HCT116 (cell line): ENCODE results near the gene TUBB8. TPM values are rescaled to one million over a fixed set of nuclear protein-coding genes. Genes with fewer than 3 reads are reported as not detected.
"Not testable (repeated sequence)": the region's sequence is repeated elsewhere in the genome, so short reads cannot be mapped to it uniquely, and the experiment has no call there.

Source experiments
- ATAC-seq: fragments of 200-7000 bp; cut with Tn5 transposase; 2 replicates; pipeline ENCODE4 v1.9.1; 2020; ENCODE audit warnings: mild to moderate bottlenecking, moderate library complexity
- BruUV-seq: library from RNA; stranded (reverse); fragments of 400-500 nt; replicated peaks from 2 replicates; lab custom pipeline; 2021; lab: Mats Ljungman, UMichigan
- CTCF ChIA-PET: fragments of 300-600 bp; sonication (Branson Sonifier 250); formaldehyde crosslinking; loops from one replicate; lab custom pipeline; 2021; ENCODE audit warnings: antibody characterized with exemption; lab: Charles Lee
- POLR2A ChIA-PET: fragments of 300-600, 350-600 bp; sonication (Branson Sonifier 250); formaldehyde crosslinking; loops from one replicate; lab custom pipeline; 2021; ENCODE audit warnings: antibody characterized with exemption; lab: Charles Lee
- RAD21 ChIA-PET, 2 experiments: fragments of 300-600 bp; sonication (Branson Sonifier 250); formaldehyde crosslinking; loops; one replicate each; lab custom pipeline; 2023; ENCODE audit warnings: low total read pairs in 2 of 2; ENCODE audit not compliant: uncharacterized antibody in 2 of 2, unreplicated experiment in 2 of 2, low non-redundant PET in 1 of 2; lab: Charles Lee
- DNase-seq: peaks from one replicate; pipeline ENCODE4 v3.0.0-alpha.2; 2010; ENCODE audit warnings: low read depth, low spot score
- H2AFZ ChIP-seq: fragments of 200-600 bp; shearing (Covaris generic), sonication (generic); 2 replicates; pipeline ENCODE4 v1.6.1; 2017; ENCODE audit warnings: low read depth, mixed run types, mixed read lengths, antibody characterized with exemption, low read length; ENCODE audit not compliant: poor library complexity, severe bottlenecking
- H3K27ac ChIP-seq: 2 replicates; pipeline ENCODE4 v1.5.1; 2012; ENCODE audit warnings: low read depth, low read length
- H3K27me3 ChIP-seq: fragments of 200-600 bp; sonication (generic); 2 replicates; pipeline ENCODE4 v1.6.1; 2016; ENCODE audit warnings: mixed run types, low read length, mixed read lengths; ENCODE audit not compliant: insufficient read depth
- H3K36me3 ChIP-seq, 2 experiments: fragments of 200-500 bp in 1 of 2; fragments of 200-600 bp in 1 of 2; sonication (Bioruptor generic) in 1 of 2; sonication (generic) in 1 of 2; 2 replicates each; pipeline versions ENCODE4 v1.5.1 to v1.6.1; 2014 to 2016; ENCODE audit warnings: low read length in 2 of 2, inconsistent platforms in 1 of 2, mixed read lengths in 1 of 2, mixed run types in 1 of 2; ENCODE audit not compliant: insufficient read depth in 2 of 2, control insufficient read depth in 1 of 2
- H3K4me1 ChIP-seq, 2 experiments: fragments of 200-600 bp in 1 of 2; sonication (generic) in 1 of 2; 2 replicates each; pipeline versions ENCODE4 v1.5.1 to v1.6.1; 2012 to 2017; ENCODE audit warnings: low read length in 2 of 2, inconsistent platforms in 1 of 2, mild to moderate bottlenecking in 1 of 2, mixed read lengths in 1 of 2, mixed run types in 1 of 2, moderate library complexity in 1 of 2; ENCODE audit not compliant: insufficient read depth in 2 of 2, control insufficient read depth in 1 of 2
- H3K4me2 ChIP-seq: fragments of 200-600 bp; sonication (generic); 2 replicates; pipeline ENCODE4 v1.6.1; 2017; ENCODE audit warnings: mixed run types, low read length, mixed read lengths
- H3K4me3 ChIP-seq, 2 experiments: fragments of 200-600 bp in 1 of 2; sonication (generic) in 1 of 2; replicated peaks in 1 of 2; 2 replicates each; pipeline ENCODE4 v1.5.1; 2011 to 2016; ENCODE audit warnings: low read length in 2 of 2, control low read depth in 1 of 2, low read depth in 1 of 2, mild to moderate bottlenecking in 1 of 2, mixed read lengths in 1 of 2, mixed run types in 1 of 2
- H3K79me2 ChIP-seq: fragments of 200-600 bp; sonication (generic); 2 replicates; pipeline ENCODE4 v1.6.1; 2017; ENCODE audit warnings: mild to moderate bottlenecking, mixed run types, low read length, moderate library complexity, mixed read lengths; ENCODE audit not compliant: insufficient read depth
- H3K9ac ChIP-seq: fragments of 200-600 bp; sonication (generic); 2 replicates; pipeline ENCODE4 v1.6.1; 2016; ENCODE audit warnings: low read length, mixed read lengths
- H3K9me2 ChIP-seq: fragments of 200-600 bp; sonication (generic), shearing (Covaris generic); 2 replicates; pipeline ENCODE4 v1.6.1; 2017; ENCODE audit warnings: mixed run types, mild to moderate bottlenecking, moderate library complexity; ENCODE audit not compliant: insufficient read depth
- H3K9me3 ChIP-seq, 2 experiments: fragments of 200-500 bp in 1 of 2; fragments of 200-600 bp in 1 of 2; sonication (Bioruptor generic) in 1 of 2; sonication (generic) in 1 of 2; 2 replicates each; pipeline ENCODE4 v1.6.1; 2014 to 2017; ENCODE audit warnings: low read length in 2 of 2, mixed read lengths in 2 of 2, inconsistent platforms in 1 of 2, low read depth in 1 of 2, mild to moderate bottlenecking in 1 of 2, mixed run types in 1 of 2, moderate library complexity in 1 of 2; ENCODE audit not compliant: control insufficient read depth in 1 of 2, insufficient read depth in 1 of 2
- H4K20me1 ChIP-seq: fragments of 200-600 bp; sonication (generic), shearing (Covaris generic); 2 replicates; pipeline ENCODE4 v1.6.1; 2017; ENCODE audit warnings: mixed run types, mild to moderate bottlenecking, moderate library complexity; ENCODE audit not compliant: insufficient read depth
- intact Hi-C: fragments of 100-400 bp; cut with micrococcal nuclease; formaldehyde crosslinking; loops from 2 replicates; pipeline ENCODE4 v1.10.0; 2022
- total RNA-seq: library from RNA; stranded (reverse); gene quantifications from one replicate; pipeline ENCODE4 v1.2.1, GENCODE V29; 2021; ENCODE audit not compliant: unreplicated experiment

Gene TUBB8
- total RNA-seq, 1 experiment from 2014 or later: 0.39 TPM

DNA sequence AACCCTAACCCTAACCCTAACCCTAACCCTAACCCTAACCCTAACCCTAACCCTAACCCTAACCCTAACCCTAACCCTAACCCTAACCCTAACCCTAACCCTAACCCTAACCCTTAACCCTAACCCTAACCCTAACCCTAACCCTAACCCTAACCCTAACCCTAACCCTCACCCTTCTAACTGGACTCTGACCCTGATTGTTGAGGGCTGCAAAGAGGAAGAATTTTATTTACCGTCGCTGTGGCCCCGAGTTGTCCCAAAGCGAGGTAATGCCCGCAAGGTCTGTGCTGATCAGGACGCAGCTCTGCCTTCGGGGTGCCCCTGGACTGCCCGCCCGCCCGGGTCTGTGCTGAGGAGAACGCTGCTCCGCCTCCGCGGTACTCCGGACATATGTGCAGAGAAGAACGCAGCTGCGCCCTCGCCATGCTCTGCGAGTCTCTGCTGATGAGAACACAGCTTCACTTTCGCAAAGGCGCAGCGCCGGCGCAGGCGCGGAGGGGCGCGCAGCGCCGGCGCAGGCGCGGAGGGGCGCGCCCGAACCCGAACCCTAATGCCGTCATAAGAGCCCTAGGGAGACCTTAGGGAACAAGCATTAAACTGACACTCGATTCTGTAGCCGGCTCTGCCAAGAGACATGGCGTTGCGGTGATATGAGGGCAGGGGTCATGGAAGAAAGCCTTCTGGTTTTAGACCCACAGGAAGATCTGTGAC lies 38.7 kb downstream of the TUBB8 start:
- POLR2A ChIA-PET, intact Hi-C loops, H3K36me3 ChIP-seq, BruUV-seq, H3K27me3 ChIP-seq, ATAC-seq, H3K4me1 ChIP-seq, H4K20me1 ChIP-seq, H3K4me3 ChIP-seq, H3K9me3 ChIP-seq, H3K9me2 ChIP-seq, RAD21 ChIA-PET, H3K9ac ChIP-seq, DNase-seq, H3K27ac ChIP-seq, CTCF ChIA-PET, H2AFZ ChIP-seq, H3K4me2 ChIP-seq, H3K79me2 ChIP-seq: not testable (repeated sequence)

Other genes with a start within 250 kb of the TUBB8 start
- 28.3 TPM for gene ZMYND11, start 86.2 kb upstream of the TUBB8 start, total RNA-seq